Activated CD8-positive, alpha-beta T cell treated with anti-CD3 and anti-CD28 coated beads for 36 hours (primary cell): Measurements from ENCODE around the gene BOLA2B. TPM values are rescaled to one million over a fixed set of nuclear protein-coding genes. Genes with fewer than 3 reads are reported as not detected.

ENCODE experiments used
- ATAC-seq: fragments of 200-7000 bp; cut with Tn5 transposase; one replicate; pipeline ENCODE4 v1.10.0; 2021; ENCODE audit warnings: mild to moderate bottlenecking, moderate library complexity
- CTCF ChIA-PET: fragments of 350-600 bp; sonication (Branson Sonifier 250); formaldehyde crosslinking; loops from one replicate; lab custom pipeline; 2021; ENCODE audit warnings: antibody characterized with exemption; lab: Charles Lee
- POLR2A ChIA-PET: fragments of 350-600 bp; sonication (Branson Sonifier 250); formaldehyde crosslinking; loops from one replicate; lab custom pipeline; 2021; ENCODE audit warnings: antibody characterized with exemption; lab: Charles Lee
- DNase-seq: peaks from one replicate; pipeline ENCODE4 v3.0.0-alpha.2; 2020
- H3K27ac Mint-ChIP-seq: one replicate; pipeline ENCODE4 v1.8.0; 2021; ENCODE audit warnings: mild to moderate bottlenecking, mixed read lengths
- H3K27me3 Mint-ChIP-seq: one replicate; pipeline ENCODE4 v1.8.0; 2021; ENCODE audit warnings: mixed read lengths
- H3K36me3 Mint-ChIP-seq: one replicate; pipeline ENCODE4 v1.8.0; 2021; ENCODE audit warnings: low read depth, mixed read lengths
- H3K4me1 Mint-ChIP-seq: one replicate; pipeline ENCODE4 v1.8.0; 2021; ENCODE audit warnings: low read depth, mixed read lengths
- H3K4me3 Mint-ChIP-seq: one replicate; pipeline ENCODE4 v1.8.0; 2021; ENCODE audit warnings: mild to moderate bottlenecking, moderate library complexity, mixed read lengths
- H3K9me3 Mint-ChIP-seq: one replicate; pipeline ENCODE4 v1.8.0; 2021; ENCODE audit warnings: mixed read lengths
- intact Hi-C: fragments of 100-400 bp; cut with micrococcal nuclease; formaldehyde crosslinking; loops from one replicate; pipeline ENCODE4 v1.10.0; 2022
- total RNA-seq, 2 experiments: library from RNA; stranded (reverse); gene quantifications; one replicate each; pipeline ENCODE4 v1.2.3, GENCODE V29; 2021
- TF ChIP-seq, protein P1 (sequence below): fragments of 200-600 bp; IDR thresholded peaks from one replicate; pipeline ENCODE4 v1.8.0; 2022; ENCODE audit warnings: antibody characterized with exemption, mild to moderate bottlenecking

Gene BOLA2B
- total RNA-seq, 2 experiments from 2014 or later = 248 to 254 TPM

DNA sequence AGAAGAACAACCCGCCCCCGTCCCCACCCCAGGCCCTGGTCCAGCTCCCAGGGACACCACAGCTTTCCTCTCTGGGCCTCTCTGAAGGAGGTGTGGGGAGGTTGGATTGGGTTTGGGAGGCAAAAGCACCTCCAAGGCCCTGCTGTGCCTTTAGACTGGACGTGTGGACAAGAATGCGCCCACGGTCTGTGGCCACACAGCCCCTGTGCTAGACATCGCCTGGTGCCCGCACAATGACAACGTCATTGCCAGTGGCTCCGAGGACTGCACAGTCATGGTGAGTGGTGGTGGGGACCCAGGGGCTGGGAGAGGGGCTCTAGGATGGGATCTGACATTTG is 7.1 kb downstream of the BOLA2B start:
- DNase-seq (no peak), ATAC-seq (no peak)
- POLR2A ChIA-PET = interaction anchor here (0.6 to 4.5 kb wide), 14 partner anchors 57 to 447 kb away, joined by 3 to 47 read pairs (median 4); partner anchors contain the start of genes ALDOA, MAPK3, SEPTIN1 and TBX6
- Mint-ChIP-seq H3K36me3 (peaks cover 44% of the 10 kb centered on the region), H3K27me3 (no peaks in the 10 kb centered on the region), H3K9me3 (no peaks in the 10 kb centered on the region), H3K4me3 (peak overlapping the region; percentile 100), H3K4me1 (peaks cover 22% of the 10 kb centered on the region), H3K27ac (peak overlapping the region; percentile 100)
- intact Hi-C loops = no loop called here
- TF ChIP-seq, protein P1, sequence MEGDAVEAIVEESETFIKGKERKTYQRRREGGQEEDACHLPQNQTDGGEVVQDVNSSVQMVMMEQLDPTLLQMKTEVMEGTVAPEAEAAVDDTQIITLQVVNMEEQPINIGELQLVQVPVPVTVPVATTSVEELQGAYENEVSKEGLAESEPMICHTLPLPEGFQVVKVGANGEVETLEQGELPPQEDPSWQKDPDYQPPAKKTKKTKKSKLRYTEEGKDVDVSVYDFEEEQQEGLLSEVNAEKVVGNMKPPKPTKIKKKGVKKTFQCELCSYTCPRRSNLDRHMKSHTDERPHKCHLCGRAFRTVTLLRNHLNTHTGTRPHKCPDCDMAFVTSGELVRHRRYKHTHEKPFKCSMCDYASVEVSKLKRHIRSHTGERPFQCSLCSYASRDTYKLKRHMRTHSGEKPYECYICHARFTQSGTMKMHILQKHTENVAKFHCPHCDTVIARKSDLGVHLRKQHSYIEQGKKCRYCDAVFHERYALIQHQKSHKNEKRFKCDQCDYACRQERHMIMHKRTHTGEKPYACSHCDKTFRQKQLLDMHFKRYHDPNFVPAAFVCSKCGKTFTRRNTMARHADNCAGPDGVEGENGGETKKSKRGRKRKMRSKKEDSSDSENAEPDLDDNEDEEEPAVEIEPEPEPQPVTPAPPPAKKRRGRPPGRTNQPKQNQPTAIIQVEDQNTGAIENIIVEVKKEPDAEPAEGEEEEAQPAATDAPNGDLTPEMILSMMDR = no peak
- CTCF ChIA-PET = interaction anchor here (0.6 to 2.7 kb wide), 7 partner anchors 55 to 372 kb away, joined by 3 to 19 read pairs (median 3); partner anchors contain the start of genes GDPD3 and TBX6

DNA sequence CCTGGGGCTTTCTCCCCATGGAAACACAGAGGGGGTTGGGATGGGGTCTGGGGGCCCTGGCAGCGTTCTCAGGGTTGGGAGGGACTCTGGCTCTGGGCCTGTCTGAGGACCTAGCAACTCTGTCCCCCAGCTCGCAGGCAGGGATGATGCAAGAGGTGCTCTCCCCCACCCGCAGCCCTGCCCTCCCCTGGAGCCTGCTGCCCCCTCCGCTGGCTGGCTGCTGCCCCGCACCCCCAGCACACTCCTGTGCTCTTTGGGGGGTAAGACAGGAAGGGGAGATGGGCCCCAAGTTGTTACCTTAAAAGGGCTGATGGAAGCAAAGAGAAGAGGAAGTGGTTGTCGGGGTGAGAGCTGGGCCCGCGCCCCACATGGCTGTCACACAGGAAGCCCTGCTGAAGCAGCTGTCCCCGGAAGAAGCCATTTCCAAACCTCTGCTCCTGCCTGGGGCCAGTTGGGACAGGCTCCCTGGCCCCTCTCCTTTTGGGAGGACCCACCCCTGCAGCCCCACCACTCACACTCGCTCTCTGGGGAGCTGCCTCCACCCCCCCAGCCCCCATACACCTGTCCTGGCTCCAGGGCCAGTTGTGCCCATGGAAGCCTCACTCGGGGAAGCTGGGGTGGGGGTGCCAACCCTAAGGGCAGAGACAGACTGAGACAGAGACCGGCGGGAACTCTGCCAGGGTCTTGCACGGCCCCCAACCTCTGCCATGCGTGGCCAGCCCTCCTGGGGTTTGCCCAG is 7.6 kb downstream of the BOLA2B start:
- TF ChIP-seq, protein P1 = no peak
- Mint-ChIP-seq H3K27me3 (no peaks in the 10 kb centered on the region), H3K4me3 (peak overlapping the region; percentile 100), H3K9me3 (no peaks in the 10 kb centered on the region), H3K36me3 (peaks cover 44% of the 10 kb centered on the region), H3K27ac (peak overlapping the region; percentile 100), H3K4me1 (peaks cover 24% of the 10 kb centered on the region)
- CTCF ChIA-PET = interaction anchor here (0.9 to 2.7 kb wide), 6 partner anchors 54 to 223 kb away, joined by 3 to 19 read pairs (median 6); partner anchors contain the start of genes GDPD3 and TBX6
- intact Hi-C loops = no loop called here
- DNase-seq (peak; percentile 95), ATAC-seq (peak; percentile 49)
- POLR2A ChIA-PET = interaction anchor here (0.9 to 4.5 kb wide), 19 partner anchors 56 to 447 kb away, joined by 3 to 47 read pairs (median 4); partner anchors contain the start of genes ALDOA, MAPK3, SEPTIN1 and TBX6

DNA sequence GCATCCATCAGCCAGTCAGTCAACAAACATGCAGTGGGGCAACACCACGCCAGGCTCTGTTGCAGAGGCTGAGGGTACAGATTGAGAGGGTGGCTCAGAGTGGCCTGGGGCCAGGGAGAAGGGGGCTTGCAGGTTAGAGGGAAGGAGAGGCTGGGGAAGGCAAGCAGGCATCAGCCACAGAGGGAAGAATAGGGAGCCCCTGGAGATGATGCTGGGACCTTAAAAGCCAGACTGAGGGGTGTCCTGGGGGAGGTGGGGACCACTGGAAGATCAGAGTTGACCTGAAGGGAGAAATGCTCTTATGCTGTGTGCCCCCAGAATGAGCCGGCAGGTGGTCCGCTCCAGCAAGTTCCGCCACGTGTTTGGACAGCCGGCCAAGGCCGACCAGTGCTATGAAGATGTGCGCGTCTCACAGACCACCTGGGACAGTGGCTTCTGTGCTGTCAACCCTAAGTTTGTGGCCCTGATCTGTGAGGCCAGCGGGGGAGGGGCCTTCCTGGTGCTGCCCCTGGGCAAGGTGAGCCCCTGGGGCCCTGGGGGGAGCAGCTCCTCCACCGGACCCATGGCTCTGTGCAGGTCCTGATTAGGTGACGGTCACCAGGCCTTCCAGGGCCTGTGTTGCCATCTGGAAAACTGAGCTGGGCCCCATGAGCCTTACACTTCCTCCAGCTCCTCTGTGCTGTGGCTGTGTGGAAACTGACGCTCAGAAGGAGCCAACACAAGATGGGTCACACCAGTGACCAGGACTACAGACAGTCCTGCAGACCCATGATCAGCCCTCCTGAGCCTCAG is 8.4 kb downstream of the BOLA2B start:
- TF ChIP-seq, protein P1 = no peak
- Mint-ChIP-seq H3K4me3 (peak overlapping the region; percentile 100), H3K27ac (peak overlapping the region; percentile 100), H3K4me1 (peaks cover 28% of the 10 kb centered on the region), H3K9me3 (no peaks in the 10 kb centered on the region), H3K27me3 (no peaks in the 10 kb centered on the region), H3K36me3 (peaks cover 44% of the 10 kb centered on the region)
- intact Hi-C loops = no loop called here
- DNase-seq (peak; percentile 61), ATAC-seq (peak; percentile 5)
- ChIA-PET POLR2A (interaction anchor here (0.7 to 4.5 kb wide), 18 partner anchors 12 to 448 kb away, joined by 3 to 47 read pairs (median 4); partner anchors contain the start of genes ALDOA, TBX6 and YPEL3), CTCF (interaction anchor here (1.1 to 2.7 kb wide), 5 partner anchors 73 to 224 kb away, joined by 3 to 19 read pairs (median 8); partner anchors contain the start of genes GDPD3 and TBX6)

DNA sequence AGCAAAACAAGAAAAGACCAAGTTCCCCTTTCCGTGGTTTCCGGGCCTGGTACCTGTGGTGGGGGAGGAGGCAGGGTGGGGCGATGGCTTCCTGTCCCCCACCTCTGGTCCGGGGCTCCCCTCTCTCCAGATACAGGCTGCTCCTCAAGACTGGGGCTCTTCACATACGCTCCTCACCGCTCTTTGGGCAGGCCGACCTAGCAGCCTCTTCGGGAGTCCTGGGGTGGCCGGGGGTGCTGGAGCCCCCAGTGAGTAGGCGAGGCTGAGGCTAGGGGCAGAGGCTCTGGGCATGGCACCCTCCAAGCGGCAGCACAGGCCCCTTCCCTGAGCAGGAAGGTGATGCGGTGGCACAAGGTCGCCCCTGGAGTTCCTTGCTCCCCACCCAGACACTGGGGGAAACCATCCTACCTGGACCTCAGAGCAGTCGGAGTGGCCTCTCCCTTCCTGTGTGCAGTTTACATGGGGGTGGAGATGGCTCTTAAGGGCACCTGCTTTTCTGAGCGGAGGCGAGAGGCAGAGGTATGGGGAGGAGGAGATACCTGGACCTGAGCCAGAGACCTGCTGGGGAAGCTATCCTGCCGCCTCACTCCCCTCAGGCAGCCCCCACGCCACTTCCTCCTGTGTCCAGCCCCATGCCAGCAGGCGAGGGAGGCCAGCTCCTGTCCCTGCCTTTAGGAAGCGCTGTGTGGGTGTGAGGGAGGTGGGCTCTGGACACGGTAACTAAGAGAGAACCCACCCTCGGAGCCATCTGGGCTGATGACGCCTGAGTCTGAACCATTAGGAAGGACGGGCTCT is 9.2 kb downstream of the BOLA2B start:
- DNase-seq (peak; percentile 88), ATAC-seq (peak; percentile 18)
- peaks cover 28% of the 10 kb centered on the region for H3K4me1 Mint-ChIP-seq
- TF ChIP-seq, protein P1 = no peak
- H3K27me3 Mint-ChIP-seq = no peaks in the 10 kb centered on the region
- intact Hi-C loops = no loop called here
- H3K36me3 Mint-ChIP-seq = peaks cover 44% of the 10 kb centered on the region
- CTCF ChIA-PET = interaction anchor here (0.8 to 2.0 kb wide), 3 partner anchors 72 to 225 kb away, joined by 3 to 19 read pairs (median 4); partner anchors contain the start of genes GDPD3 and TBX6
- H3K4me3 Mint-ChIP-seq = peak overlapping the region; percentile 100
- POLR2A ChIA-PET = interaction anchor here (1.0 to 4.5 kb wide), 10 partner anchors 47 to 351 kb away, joined by 3 to 47 read pairs (median 6); partner anchors contain the start of genes ALDOA, TBX6, YPEL3 and ZNF747
- H3K27ac Mint-ChIP-seq = peak overlapping the region; percentile 100
- no peaks in the 10 kb centered on the region for H3K9me3 Mint-ChIP-seq
